DND-41 (cell line): ENCODE results near the gene GLTP.

Experiments used
- ATAC-seq: fragments of 200-7000 bp; cut with Tn5 transposase; 3 replicates; pipeline ENCODE4 v1.9.1; 2021; ENCODE audit warnings: low read depth; ENCODE audit not compliant: insufficient read depth
- DNase-seq: peaks from one replicate; pipeline ENCODE4 v3.0.0-alpha.2; 2020
- H2AFZ ChIP-seq: 2 replicates; pipeline ENCODE4 v1.6.0; 2012; ENCODE audit warnings: low read depth, low read length
- H3K27ac ChIP-seq: 2 replicates; pipeline ENCODE4 v1.5.1; 2012; ENCODE audit warnings: low read length, inconsistent platforms
- H3K27me3 ChIP-seq: fragments of 200-600 bp; sonication (generic); 2 replicates; pipeline ENCODE4 v1.6.0; 2012; ENCODE audit warnings: low read length, mild to moderate bottlenecking, inconsistent platforms; ENCODE audit not compliant: insufficient read depth, poor library complexity
- H3K36me3 ChIP-seq: 2 replicates; pipeline ENCODE4 v1.5.1; 2012; ENCODE audit warnings: low read length, inconsistent platforms; ENCODE audit not compliant: insufficient read depth
- H3K4me1 ChIP-seq: 2 replicates; pipeline ENCODE4 v1.5.1; 2012; ENCODE audit warnings: mild to moderate bottlenecking, low read length; ENCODE audit not compliant: insufficient read depth
- H3K4me2 ChIP-seq: 2 replicates; pipeline ENCODE4 v1.6.0; 2012; ENCODE audit warnings: mild to moderate bottlenecking, moderate library complexity, low read length, inconsistent platforms; ENCODE audit not compliant: insufficient read depth
- H3K4me3 ChIP-seq, 2 experiments: fragments of 200-600 bp in 1 of 2; shearing (Covaris generic) in 1 of 2; 2 replicates each; pipeline ENCODE4 v1.5.1; 2012 to 2016; ENCODE audit warnings: inconsistent platforms in 2 of 2, low read length in 2 of 2, mild to moderate bottlenecking in 2 of 2, low read depth in 1 of 2, moderate library complexity in 1 of 2
- H3K79me2 ChIP-seq: 2 replicates; pipeline ENCODE4 v1.6.0; 2012; ENCODE audit warnings: low read length, inconsistent platforms; ENCODE audit not compliant: insufficient read depth
- H3K9ac ChIP-seq: 2 replicates; pipeline ENCODE4 v1.6.0; 2012; ENCODE audit warnings: low read depth, mild to moderate bottlenecking, inconsistent platforms, low read length, moderate library complexity
- H3K9me3 ChIP-seq: 2 replicates; pipeline ENCODE4 v1.5.1; 2012; ENCODE audit warnings: low read length, moderate library complexity, mild to moderate bottlenecking, inconsistent platforms; ENCODE audit not compliant: insufficient read depth, severe bottlenecking
- H4K20me1 ChIP-seq: 2 replicates; pipeline ENCODE4 v1.6.0; 2012; ENCODE audit warnings: low read length; ENCODE audit not compliant: insufficient read depth
- CTCF ChIP-seq: IDR thresholded peaks from 2 replicates; pipeline ENCODE4 v1.5.1; 2012; ENCODE audit warnings: borderline replicate concordance, low read length, moderate library complexity, mild to moderate bottlenecking; ENCODE audit not compliant: poor library complexity, severe bottlenecking; ENCODE audit errors: extremely low read depth
- EZH2 ChIP-seq: IDR thresholded peaks from 3 replicates; pipeline ENCODE4 v1.6.1; 2012; ENCODE audit warnings: borderline replicate concordance, low read depth, mild to moderate bottlenecking, moderate library complexity, low read length, inconsistent platforms; ENCODE audit not compliant: severe bottlenecking

The GLTP gene

GRCh38 chr12:109861689-109862314 is 18.5 kb downstream of the GLTP start:
- DNase-seq, result no peak
- H3K9ac ChIP-seq, result no peak overlapping the region

GRCh38 chr12:109860977-109861376 is 19.4 kb downstream of the GLTP start:
- Histone ChIP-seq H3K4me1 (no peaks in the 10 kb centered on the region), H3K9me3 (no peaks in the 10 kb centered on the region), H3K4me3 (no peak overlapping the region), H2AFZ (no peak overlapping the region), H3K27me3 (no peaks in the 10 kb centered on the region), H3K9ac (no peak overlapping the region), H3K79me2 (no peaks in the 10 kb centered on the region), H4K20me1 (peaks cover 9% of the 10 kb centered on the region; the same call in 1 of the 2 replicates), H3K27ac (no peak overlapping the region), H3K4me2 (no peak overlapping the region), H3K36me3 (peaks cover 17% of the 10 kb centered on the region)
- DNase-seq, result no peak
- no peak for ATAC-seq
- no peak for TF ChIP-seq EZH2
- TF ChIP-seq CTCF, result no peak

More at GRCh38 chr12:109861689-109862314, 18.5 kb downstream of the GLTP start:
- no peak overlapping the region for H3K4me2 ChIP-seq
- H3K36me3 ChIP-seq, result peaks cover 12% of the 10 kb centered on the region
- H3K79me2 ChIP-seq, result no peaks in the 10 kb centered on the region
- no peak overlapping the region for H2AFZ ChIP-seq
- ATAC-seq, result no peak
- H3K4me1 ChIP-seq, result no peaks in the 10 kb centered on the region
- peaks cover 9% of the 10 kb centered on the region; the same call in 1 of the 2 replicates for H4K20me1 ChIP-seq
- H3K27me3 ChIP-seq, result no peaks in the 10 kb centered on the region
- no peaks in the 10 kb centered on the region for H3K9me3 ChIP-seq
- TF ChIP-seq EZH2 (no peak), CTCF (no peak)
- no peak overlapping the region for H3K4me3 ChIP-seq
- H3K27ac ChIP-seq, result no peak overlapping the region

- Histone ChIP-seq H3K4me3 (no peak overlapping the region), H3K9ac (no peak overlapping the region)
- no peak for TF ChIP-seq CTCF
- TF ChIP-seq EZH2, result no peak
Measured at GRCh38 chr12:109858764-109859163, 21.6 kb downstream of the GLTP start.

More at GRCh38 chr12:109858764-109859163, 21.6 kb downstream of the GLTP start:
- no peaks in the 10 kb centered on the region for H3K9me3 ChIP-seq
- peaks cover 34% of the 10 kb centered on the region for H3K36me3 ChIP-seq
- DNase-seq (no peak), ATAC-seq (no peak)
- 0 out of 2 replicates have a peak, but pooled peaks cover 3% of the 10 kb centered on the region for H4K20me1 ChIP-seq
- H3K4me1 ChIP-seq, result no peaks in the 10 kb centered on the region
- H3K79me2 ChIP-seq, result no peaks in the 10 kb centered on the region
- H3K4me2 ChIP-seq, result no peak overlapping the region
- H3K27ac ChIP-seq, result no peak overlapping the region
- no peak overlapping the region for H2AFZ ChIP-seq
- no peaks in the 10 kb centered on the region for H3K27me3 ChIP-seq
